ENCODE results near the gene RSPRY1.

Gene RSPRY1

DNA sequence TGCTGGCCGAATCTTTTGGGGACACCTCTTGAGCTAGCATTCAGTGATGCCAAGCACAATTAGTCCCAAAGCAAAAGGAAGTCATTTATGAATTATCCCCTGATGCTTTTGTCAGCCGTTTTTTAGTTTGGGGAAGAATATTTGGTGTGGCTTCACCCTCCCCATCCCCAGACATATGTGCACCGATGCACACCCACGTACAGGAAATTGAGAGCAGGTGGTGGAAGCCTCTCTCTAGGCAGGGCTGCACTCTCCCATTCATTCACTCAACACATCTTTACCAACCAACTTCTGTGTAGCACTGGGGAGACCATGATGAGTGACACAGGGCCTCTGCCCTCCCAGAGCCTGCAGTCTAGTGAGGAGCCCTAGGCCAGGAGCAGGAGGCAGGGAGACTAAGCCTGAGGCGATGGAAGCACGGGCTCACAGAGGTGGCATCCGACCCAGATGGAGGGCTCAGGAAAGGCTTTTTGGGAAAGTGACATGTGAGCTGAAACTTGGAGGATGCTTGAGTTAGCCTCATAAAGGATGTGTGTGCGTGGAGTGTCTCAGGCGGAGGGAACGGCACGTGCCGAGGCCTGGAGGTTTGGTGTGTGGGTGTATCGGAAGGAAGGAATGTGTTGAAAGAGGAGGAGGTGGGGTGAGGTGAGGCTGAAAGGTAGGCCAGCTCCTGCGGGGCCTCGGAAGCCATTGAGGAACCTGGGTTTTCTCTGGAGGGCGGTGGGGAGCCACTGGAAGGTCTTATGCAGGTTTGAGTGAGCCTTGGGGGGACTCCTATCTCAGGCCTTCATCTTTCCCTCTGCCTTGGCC lies 44.1 kb upstream of the RSPRY1 start:
- no peaks in the 10 kb centered on the region for H3K9me3 Mint-ChIP-seq
- H3K27me3 Mint-ChIP-seq (ENCODE audit: low read depth), result peaks cover 4% of the 10 kb centered on the region
- peaks cover 27% of the 10 kb centered on the region for H3K4me1 Mint-ChIP-seq

DNA sequence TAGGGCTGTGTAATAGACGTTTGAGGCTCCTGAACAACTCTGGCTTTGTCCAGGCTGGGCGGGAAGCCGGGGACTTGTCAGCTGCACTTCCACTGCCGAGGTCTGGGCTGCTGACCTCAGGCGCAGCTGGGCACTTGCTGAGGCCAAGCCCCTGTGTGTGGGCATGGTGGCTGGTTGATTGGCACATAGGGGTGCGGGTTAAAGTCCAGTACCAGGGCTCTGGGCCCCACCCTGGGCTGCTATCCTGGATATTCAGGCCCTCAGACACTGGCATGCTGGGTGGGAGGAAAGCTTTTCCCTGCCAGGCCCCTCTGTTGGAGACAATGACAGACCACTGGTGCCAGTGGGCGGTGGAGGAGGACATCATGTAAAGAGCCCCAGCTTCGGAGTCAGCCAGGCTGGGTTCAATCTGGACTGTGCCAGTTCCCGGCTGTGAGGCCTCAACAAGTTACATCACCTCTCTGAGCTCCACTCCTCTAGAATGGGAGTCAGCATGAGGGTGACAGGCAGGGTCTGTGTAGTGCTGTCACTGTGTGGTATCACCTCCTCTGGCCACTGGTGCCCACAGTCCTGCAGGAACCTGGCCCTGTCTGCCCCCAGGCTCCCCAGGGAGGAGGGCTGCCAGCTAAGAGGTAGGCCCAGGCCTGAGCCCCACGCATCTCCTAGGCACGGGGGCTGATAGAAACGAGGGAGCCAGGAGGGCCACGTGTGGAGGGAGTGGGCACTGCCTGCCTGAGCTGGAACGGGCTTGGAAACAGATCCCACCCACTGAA lies 42.8 kb upstream of the RSPRY1 start:
- no peaks in the 10 kb centered on the region for H3K9me3 Mint-ChIP-seq
- H3K27me3 Mint-ChIP-seq (ENCODE audit: low read depth), result peaks cover 4% of the 10 kb centered on the region
- no peak overlapping the region for H3K4me3 Mint-ChIP-seq
- TF ChIP-seq, protein P1, sequence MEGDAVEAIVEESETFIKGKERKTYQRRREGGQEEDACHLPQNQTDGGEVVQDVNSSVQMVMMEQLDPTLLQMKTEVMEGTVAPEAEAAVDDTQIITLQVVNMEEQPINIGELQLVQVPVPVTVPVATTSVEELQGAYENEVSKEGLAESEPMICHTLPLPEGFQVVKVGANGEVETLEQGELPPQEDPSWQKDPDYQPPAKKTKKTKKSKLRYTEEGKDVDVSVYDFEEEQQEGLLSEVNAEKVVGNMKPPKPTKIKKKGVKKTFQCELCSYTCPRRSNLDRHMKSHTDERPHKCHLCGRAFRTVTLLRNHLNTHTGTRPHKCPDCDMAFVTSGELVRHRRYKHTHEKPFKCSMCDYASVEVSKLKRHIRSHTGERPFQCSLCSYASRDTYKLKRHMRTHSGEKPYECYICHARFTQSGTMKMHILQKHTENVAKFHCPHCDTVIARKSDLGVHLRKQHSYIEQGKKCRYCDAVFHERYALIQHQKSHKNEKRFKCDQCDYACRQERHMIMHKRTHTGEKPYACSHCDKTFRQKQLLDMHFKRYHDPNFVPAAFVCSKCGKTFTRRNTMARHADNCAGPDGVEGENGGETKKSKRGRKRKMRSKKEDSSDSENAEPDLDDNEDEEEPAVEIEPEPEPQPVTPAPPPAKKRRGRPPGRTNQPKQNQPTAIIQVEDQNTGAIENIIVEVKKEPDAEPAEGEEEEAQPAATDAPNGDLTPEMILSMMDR (IDR thresholded peaks at IDR 0.05; ENCODE audit: unreplicated experiment in 3 of 3), result no peak
- H3K27ac Mint-ChIP-seq, result no peak overlapping the region
- peaks cover 38% of the 10 kb centered on the region for H3K4me1 Mint-ChIP-seq
- no peaks in the 10 kb centered on the region for H3K36me3 Mint-ChIP-seq (ENCODE audit: low read depth)

More for the DNA sequence above, 44.1 kb upstream of the RSPRY1 start:
- Mint-ChIP-seq H3K36me3 (ENCODE audit: low read depth) (no peaks in the 10 kb centered on the region), H3K27ac (no peak overlapping the region), H3K4me3 (no peak overlapping the region)
- TF ChIP-seq, protein P1 (IDR thresholded peaks at IDR 0.05; ENCODE audit: unreplicated experiment in 3 of 3), result no peak

DNA sequence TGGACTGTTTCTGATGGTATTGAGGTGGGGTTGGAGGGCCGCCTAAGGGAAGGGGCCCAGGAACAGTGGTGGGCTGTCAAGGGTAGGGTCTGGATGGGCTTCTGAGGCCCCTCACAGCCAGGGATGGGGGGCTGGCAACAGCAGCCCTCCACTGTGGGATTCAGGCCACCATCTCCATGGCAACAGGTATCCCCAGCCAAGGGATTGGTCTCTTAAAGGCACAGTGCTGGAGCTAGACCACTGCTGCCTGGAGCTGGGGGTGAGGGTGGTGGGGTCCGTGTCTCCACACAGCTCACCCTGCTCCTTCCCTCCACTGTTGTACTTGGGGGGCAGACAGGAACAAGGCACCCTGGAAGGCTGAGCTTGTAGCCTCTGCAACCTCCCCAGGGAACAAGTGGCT lies 42.1 kb upstream of the RSPRY1 start:
- H3K36me3 Mint-ChIP-seq (ENCODE audit: low read depth), result no peaks in the 10 kb centered on the region
- peaks cover 4% of the 10 kb centered on the region for H3K27me3 Mint-ChIP-seq (ENCODE audit: low read depth)
- no peak overlapping the region for H3K4me3 Mint-ChIP-seq
- no peaks in the 10 kb centered on the region for H3K9me3 Mint-ChIP-seq
- no peak overlapping the region for H3K27ac Mint-ChIP-seq
- peaks cover 39% of the 10 kb centered on the region for H3K4me1 Mint-ChIP-seq
- TF ChIP-seq, protein P1 (IDR thresholded peaks at IDR 0.05; ENCODE audit: unreplicated experiment in 3 of 3), result no peak

DNA sequence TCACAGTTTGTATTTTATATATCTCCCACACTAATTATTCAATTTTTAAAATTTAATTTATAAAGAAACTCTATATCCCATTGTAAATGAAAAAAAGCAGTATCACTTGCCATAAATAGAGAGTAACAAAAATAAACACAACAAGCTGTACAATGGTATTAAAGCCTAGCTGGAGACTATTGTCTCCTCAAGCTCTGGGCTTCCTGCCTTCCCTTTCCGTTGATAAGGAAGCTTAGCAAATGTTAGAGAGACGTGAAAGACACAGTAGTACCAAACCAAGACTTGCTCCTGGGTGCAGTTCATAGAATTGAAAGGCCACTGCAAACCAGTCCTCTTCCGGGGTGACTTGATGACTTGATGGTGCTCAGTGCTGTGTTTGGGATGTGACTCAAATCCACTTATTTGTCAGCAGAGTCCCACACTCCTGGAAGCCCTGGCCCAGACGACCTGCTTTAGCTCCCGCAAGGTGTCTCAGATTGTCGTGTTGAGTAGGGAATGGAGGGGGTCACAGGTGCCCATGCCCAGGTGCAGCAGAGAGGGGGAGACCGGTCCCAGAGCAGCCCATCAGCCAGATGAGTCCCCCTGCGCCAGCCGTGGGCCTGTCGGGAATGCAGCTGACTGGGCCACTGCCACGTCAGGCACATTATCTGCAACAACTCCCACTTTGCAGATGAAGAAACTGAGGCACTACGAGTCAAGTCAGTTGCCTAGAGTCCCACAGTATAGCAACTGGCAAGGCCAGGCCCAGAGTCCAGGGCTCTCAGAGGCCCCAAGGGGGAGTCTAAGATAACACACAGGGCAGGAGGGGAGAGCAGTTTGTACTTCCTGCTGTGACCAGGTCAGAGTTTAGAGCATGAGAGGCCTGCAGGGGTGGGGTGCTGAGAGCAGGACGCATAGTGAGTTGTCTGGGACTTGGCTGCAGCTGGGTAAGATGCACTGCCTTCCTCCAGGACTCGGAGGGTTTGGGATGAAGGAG lies 40.8 kb upstream of the RSPRY1 start:
- H3K36me3 Mint-ChIP-seq (ENCODE audit: low read depth), result no peaks in the 10 kb centered on the region
- TF ChIP-seq, protein P1 (IDR thresholded peaks at IDR 0.05; ENCODE audit: unreplicated experiment in 3 of 3), result no peak
- H3K27ac Mint-ChIP-seq, result peak overlapping the region in 2 of 3 experiments; percentile 53 to 77
- H3K9me3 Mint-ChIP-seq, result no peaks in the 10 kb centered on the region
- H3K27me3 Mint-ChIP-seq (ENCODE audit: low read depth), result peaks cover 4% of the 10 kb centered on the region
- H3K4me3 Mint-ChIP-seq, result no peak overlapping the region
- peaks cover 31% of the 10 kb centered on the region for H3K4me1 Mint-ChIP-seq

DNA sequence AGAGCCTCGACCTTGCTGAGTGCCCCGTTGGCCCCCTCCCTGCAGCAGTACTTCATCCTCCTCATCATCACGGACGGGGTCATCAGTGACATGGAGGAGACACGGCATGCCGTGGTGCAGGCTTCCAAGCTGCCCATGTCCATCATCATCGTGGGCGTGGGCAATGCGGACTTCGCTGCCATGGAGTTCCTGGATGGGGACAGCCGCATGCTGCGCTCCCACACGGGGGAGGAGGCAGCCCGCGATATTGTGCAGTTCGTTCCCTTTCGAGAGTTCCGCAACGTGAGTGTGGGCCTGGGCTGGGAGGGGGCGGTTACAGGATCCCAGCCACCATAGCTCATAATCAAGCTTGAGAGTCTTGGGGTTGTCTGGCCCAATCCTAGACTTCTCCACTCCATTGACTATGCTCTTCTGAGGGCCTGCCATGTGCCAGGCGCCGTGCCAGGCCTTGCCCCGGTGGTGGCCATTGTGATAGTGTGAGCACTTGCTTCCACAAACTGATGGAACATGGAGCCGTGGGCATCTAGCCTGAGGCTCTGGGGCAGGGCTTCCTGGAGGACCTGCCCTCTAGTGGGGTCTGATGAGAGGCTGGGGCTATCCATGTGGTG lies 40.0 kb upstream of the RSPRY1 start:
- TF ChIP-seq, protein P1 (IDR thresholded peaks at IDR 0.05; ENCODE audit: unreplicated experiment in 3 of 3), result no peak
- no peak overlapping the region for H3K4me3 Mint-ChIP-seq
- H3K27me3 Mint-ChIP-seq (ENCODE audit: low read depth), result peaks cover 4% of the 10 kb centered on the region
- peaks cover 31% of the 10 kb centered on the region for H3K4me1 Mint-ChIP-seq
- H3K27ac Mint-ChIP-seq, result peak overlapping the region in 2 of 3 experiments; percentile 44 to 53
- no peaks in the 10 kb centered on the region for H3K36me3 Mint-ChIP-seq (ENCODE audit: low read depth)
- no peaks in the 10 kb centered on the region for H3K9me3 Mint-ChIP-seq
